Thyroid gland (tissue), 4 donors: Measurements from ENCODE around the gene SLC39A2.

Experiments
- POLR2A ChIP-seq, 2 donors: fragments of 450-650 bp; IDR thresholded peaks; one replicate each; pipeline ENCODE4 v1.6.1; 2017; ENCODE audit warnings: antibody characterized with exemption in 2 of 2, mild to moderate bottlenecking in 2 of 2, moderate library complexity in 1 of 2
- TF ChIP-seq, protein P1 (sequence below), 6 experiments: fragments of 200-600 bp in 3 of 6; fragments of 450-650 bp in 3 of 6; sonication (generic) in 3 of 6; IDR thresholded peaks; one replicate each; pipeline ENCODE4 v1.5.1; 2016 to 2019; ENCODE audit warnings: antibody characterized with exemption in 6 of 6, mild to moderate bottlenecking in 2 of 6, inconsistent platforms in 1 of 6, moderate library complexity in 1 of 6

DNA sequence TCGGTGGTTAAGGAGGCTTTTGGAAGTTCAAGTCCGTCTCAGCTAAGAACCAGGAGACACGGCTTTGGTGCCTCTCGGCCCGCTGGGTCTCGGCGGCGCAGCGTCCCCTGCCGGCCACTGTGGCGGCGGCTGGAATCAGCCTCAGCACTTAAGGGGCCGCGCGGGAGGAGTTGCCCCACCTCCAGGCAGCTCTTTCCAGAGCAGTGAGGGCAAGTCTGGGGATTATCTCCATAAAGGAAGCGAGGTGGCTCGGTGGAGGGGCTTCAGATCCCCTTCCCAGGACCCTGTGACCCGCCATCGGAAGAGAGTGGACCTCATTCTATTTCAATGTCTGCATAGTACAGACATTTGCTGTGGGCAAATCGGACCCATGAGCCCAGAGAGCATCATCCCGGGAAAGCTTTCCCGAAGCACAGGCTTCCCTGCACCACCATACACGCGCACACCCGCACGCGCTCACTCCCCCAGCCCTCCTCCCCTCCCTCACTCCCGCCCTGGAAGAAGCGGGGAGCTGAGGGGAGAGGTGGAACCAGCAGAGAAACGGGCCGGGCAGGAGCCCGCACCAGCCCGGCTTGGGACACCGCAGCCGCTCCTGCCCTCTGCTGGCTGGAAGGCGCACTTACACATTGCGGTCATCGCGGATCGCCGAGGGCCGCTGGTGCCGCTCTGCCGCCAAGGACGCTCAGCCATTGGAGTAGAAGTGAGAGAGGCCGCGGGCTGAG lies 27.9 kb upstream of the SLC39A2 start:
- TF ChIP-seq, protein P1, sequence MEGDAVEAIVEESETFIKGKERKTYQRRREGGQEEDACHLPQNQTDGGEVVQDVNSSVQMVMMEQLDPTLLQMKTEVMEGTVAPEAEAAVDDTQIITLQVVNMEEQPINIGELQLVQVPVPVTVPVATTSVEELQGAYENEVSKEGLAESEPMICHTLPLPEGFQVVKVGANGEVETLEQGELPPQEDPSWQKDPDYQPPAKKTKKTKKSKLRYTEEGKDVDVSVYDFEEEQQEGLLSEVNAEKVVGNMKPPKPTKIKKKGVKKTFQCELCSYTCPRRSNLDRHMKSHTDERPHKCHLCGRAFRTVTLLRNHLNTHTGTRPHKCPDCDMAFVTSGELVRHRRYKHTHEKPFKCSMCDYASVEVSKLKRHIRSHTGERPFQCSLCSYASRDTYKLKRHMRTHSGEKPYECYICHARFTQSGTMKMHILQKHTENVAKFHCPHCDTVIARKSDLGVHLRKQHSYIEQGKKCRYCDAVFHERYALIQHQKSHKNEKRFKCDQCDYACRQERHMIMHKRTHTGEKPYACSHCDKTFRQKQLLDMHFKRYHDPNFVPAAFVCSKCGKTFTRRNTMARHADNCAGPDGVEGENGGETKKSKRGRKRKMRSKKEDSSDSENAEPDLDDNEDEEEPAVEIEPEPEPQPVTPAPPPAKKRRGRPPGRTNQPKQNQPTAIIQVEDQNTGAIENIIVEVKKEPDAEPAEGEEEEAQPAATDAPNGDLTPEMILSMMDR (IDR thresholded peaks at IDR 0.05): peak; percentile 59 to 90 (median 72)
- TF ChIP-seq POLR2A (IDR thresholded peaks at IDR 0.05): no peak
